Testis (tissue), 3 donors: ENCODE results near the gene NDUFA8. TPM values are rescaled to one million over a fixed set of nuclear protein-coding genes. Genes with fewer than 3 reads are reported as not detected.

Experiments
- DNase-seq: peaks from one replicate; pipeline ENCODE4 v3.0.0-alpha.2; 2019
- H3K27ac ChIP-seq, 2 donors: fragments of 200-600 bp; sonication (generic); one replicate each; pipeline ENCODE4 v1.5.1; 2019
- H3K27me3 ChIP-seq: fragments of 200-600 bp; sonication (generic); one replicate; pipeline ENCODE4 v1.5.1; 2019
- H3K36me3 ChIP-seq: fragments of 200-600 bp; sonication (generic); one replicate; pipeline ENCODE4 v1.5.1; 2017; ENCODE audit warnings: low read depth; ENCODE audit errors: missing control alignments
- H3K4me1 ChIP-seq: fragments of 200-600 bp; sonication (generic); one replicate; pipeline ENCODE4 v1.5.1; 2019
- H3K4me3 ChIP-seq, 2 donors: fragments of 200-600 bp; sonication (generic); one replicate each; pipeline ENCODE4 v1.5.1; 2017 to 2019
- H3K9me3 ChIP-seq: fragments of 200-600 bp; sonication (generic); one replicate; pipeline ENCODE4 v1.5.1; 2017
- CTCF ChIP-seq, 3 experiments: fragments of 450-650 bp in 2 of 3; fragments of 200-600 bp in 1 of 3; sonication (generic) in 1 of 3; IDR thresholded peaks; one replicate each; pipeline ENCODE4 v1.5.1; 2016 to 2019; ENCODE audit warnings: antibody characterized with exemption in 3 of 3, mild to moderate bottlenecking in 2 of 3, moderate library complexity in 1 of 3
- POLR2A ChIP-seq: fragments of 450-650 bp; IDR thresholded peaks from one replicate; pipeline ENCODE4 v1.6.1; 2017; ENCODE audit warnings: antibody characterized with exemption, mild to moderate bottlenecking, moderate library complexity
- WGBS, 2 donors: methylation state at CpG; one replicate each; pipeline ENCODE4 v1.1.5; 2018; 5-methylcytosine and 5-hydroxymethylcytosine counted together
- intact Hi-C: fragments of 100-400 bp; cut with DNase I; formaldehyde crosslinking; loops from one replicate; pipeline ENCODE4 v1.15.1; 2023; ENCODE audit warnings: low total_unique reads
- polyA plus RNA-seq: library from polyadenylated mRNA; stranded (reverse); fragments of 350-450 nt; fragmentation: Illumina TruSeq; extraction: RNeasy Lipid Tissue Mini Kit (QIAGEN cat#74804); gene quantifications from one replicate; pipeline ENCODE4 v1.2.3, GENCODE V29; 2014; ENCODE audit warnings: low read depth, low replicate concordance; ENCODE audit not compliant: insufficient read depth
- total RNA-seq, 2 donors: library from RNA; depleted of rRNA; stranded (reverse); fragments of >200 nt; gene quantifications; one replicate each; pipeline ENCODE4 v1.2.3, GENCODE V29; 2016

NDUFA8 gene
- total and polyA plus RNA-seq, 3 donors from 2014 or later, result 59.4 to 219 (median 62.1) TPM

GRCh38 chr9:122100756-122101155 is 58.8 kb downstream of the NDUFA8 start:
- no peak for DNase-seq
- intact Hi-C loops, result no loop called here
- no peak for TF ChIP-seq CTCF (IDR thresholded peaks at IDR 0.05)
- TF ChIP-seq POLR2A, result no peak
- H3K27me3 ChIP-seq, result no peaks in the 10 kb centered on the region
- 89 to 94% methylated on average over 7 of the region's 7 CpGs for WGBS, 2 donors
- H3K27ac ChIP-seq, result no peak overlapping the region
- H3K9me3 ChIP-seq, result no peaks in the 10 kb centered on the region
- H3K36me3 ChIP-seq, result no peaks in the 10 kb centered on the region
- H3K4me3 ChIP-seq, result no peak overlapping the region
- no peaks in the 10 kb centered on the region for H3K4me1 ChIP-seq

GRCh38 chr9:122099271-122099869 is 60.2 kb downstream of the NDUFA8 start:
- 36% methylated on average over 16 of the region's 16 CpGs for WGBS, 2 donors
- DNase-seq, result peak; percentile 95
- H3K9me3 ChIP-seq, result no peaks in the 10 kb centered on the region
- H3K27ac ChIP-seq, result no peak overlapping the region
- intact Hi-C loops, result no loop called here
- no peaks in the 10 kb centered on the region for H3K27me3 ChIP-seq
- H3K4me1 ChIP-seq, result no peaks in the 10 kb centered on the region
- H3K36me3 ChIP-seq, result no peaks in the 10 kb centered on the region
- TF ChIP-seq CTCF (IDR thresholded peaks at IDR 0.05) (peak; percentile 67 to 90 (median 82)), POLR2A (no peak)
- peak overlapping the region in 1 of 2 donors; percentile 10 for H3K4me3 ChIP-seq

GRCh38 chr9:122097679-122098315 is 61.8 kb downstream of the NDUFA8 start:
- WGBS, 2 donors, result 52 to 60% methylated on average over 8 of the region's 8 CpGs
- no peak overlapping the region for H3K4me3 ChIP-seq
- peak overlapping the region in 1 of 2 donors; percentile 56 for H3K27ac ChIP-seq
- H3K27me3 ChIP-seq, result no peaks in the 10 kb centered on the region
- H3K36me3 ChIP-seq, result no peaks in the 10 kb centered on the region
- H3K9me3 ChIP-seq, result no peaks in the 10 kb centered on the region
- intact Hi-C loops, result no loop called here
- peaks cover 3% of the 10 kb centered on the region for H3K4me1 ChIP-seq
- TF ChIP-seq CTCF (IDR thresholded peaks at IDR 0.05), result no peak
- no peak for TF ChIP-seq POLR2A
- DNase-seq, result no peak

- DNase-seq, result no peak
- H3K27ac ChIP-seq, result peak overlapping the region in 1 of 2 donors; percentile 56
- intact Hi-C loops, result no loop called here
- H3K27me3 ChIP-seq, result no peaks in the 10 kb centered on the region
- H3K36me3 ChIP-seq, result no peaks in the 10 kb centered on the region
- no peak overlapping the region for H3K4me3 ChIP-seq
- peaks cover 10% of the 10 kb centered on the region for H3K4me1 ChIP-seq
- no peaks in the 10 kb centered on the region for H3K9me3 ChIP-seq
- 86 to 91% methylated on average over 4 of the region's 4 CpGs for WGBS, 2 donors
- no peak for TF ChIP-seq CTCF (IDR thresholded peaks at IDR 0.05)
- no peak for TF ChIP-seq POLR2A
These were observed 62.8 kb downstream of the NDUFA8 start for GRCh38 chr9:122096620-122097415.
